ENCODE data around the gene TRIM22.

- TF ChIP-seq, protein P1, sequence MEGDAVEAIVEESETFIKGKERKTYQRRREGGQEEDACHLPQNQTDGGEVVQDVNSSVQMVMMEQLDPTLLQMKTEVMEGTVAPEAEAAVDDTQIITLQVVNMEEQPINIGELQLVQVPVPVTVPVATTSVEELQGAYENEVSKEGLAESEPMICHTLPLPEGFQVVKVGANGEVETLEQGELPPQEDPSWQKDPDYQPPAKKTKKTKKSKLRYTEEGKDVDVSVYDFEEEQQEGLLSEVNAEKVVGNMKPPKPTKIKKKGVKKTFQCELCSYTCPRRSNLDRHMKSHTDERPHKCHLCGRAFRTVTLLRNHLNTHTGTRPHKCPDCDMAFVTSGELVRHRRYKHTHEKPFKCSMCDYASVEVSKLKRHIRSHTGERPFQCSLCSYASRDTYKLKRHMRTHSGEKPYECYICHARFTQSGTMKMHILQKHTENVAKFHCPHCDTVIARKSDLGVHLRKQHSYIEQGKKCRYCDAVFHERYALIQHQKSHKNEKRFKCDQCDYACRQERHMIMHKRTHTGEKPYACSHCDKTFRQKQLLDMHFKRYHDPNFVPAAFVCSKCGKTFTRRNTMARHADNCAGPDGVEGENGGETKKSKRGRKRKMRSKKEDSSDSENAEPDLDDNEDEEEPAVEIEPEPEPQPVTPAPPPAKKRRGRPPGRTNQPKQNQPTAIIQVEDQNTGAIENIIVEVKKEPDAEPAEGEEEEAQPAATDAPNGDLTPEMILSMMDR (conservative IDR thresholded peaks at IDR 0.05; ENCODE audit: low read depth, low read length), result no peak
- no peak for TF ChIP-seq EZH2 (IDR thresholded peaks at IDR 0.05; ENCODE audit: low read length, unreplicated experiment)
These were observed 60.2 kb downstream of the TRIM22 start for GRCh38 chr11:5749836-5750235.

Data from PC-3 (cell line).